ENCODE data around the gene HCN1. TPM values are rescaled to one million over a fixed set of nuclear protein-coding genes. Genes with fewer than 3 reads are reported as not detected.

Gene HCN1
- total and polyA plus RNA-seq, 3 donors from 2014 or later = 0.20 to 1.7 (median 1.4) TPM

DNA sequence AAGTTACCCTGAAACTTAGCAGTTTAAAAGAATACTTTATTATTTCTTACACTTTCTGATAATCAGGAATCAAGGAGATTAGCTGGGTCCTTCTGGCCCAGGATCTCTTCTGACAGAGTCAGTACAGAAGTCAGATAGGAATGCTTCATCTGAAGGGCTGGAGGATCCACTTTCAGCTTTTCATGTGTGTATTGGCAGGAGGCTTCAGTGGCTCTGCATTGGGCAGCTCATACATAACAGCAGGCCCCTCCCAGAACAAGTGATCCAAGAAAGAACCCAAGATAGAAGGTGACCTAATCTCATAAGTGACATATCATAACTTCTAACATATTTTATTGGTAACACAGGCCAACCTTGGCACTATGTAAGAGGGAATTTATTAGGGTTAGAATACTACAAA lies 258.4 kb downstream of the HCN1 start:
- TF ChIP-seq, protein P1, sequence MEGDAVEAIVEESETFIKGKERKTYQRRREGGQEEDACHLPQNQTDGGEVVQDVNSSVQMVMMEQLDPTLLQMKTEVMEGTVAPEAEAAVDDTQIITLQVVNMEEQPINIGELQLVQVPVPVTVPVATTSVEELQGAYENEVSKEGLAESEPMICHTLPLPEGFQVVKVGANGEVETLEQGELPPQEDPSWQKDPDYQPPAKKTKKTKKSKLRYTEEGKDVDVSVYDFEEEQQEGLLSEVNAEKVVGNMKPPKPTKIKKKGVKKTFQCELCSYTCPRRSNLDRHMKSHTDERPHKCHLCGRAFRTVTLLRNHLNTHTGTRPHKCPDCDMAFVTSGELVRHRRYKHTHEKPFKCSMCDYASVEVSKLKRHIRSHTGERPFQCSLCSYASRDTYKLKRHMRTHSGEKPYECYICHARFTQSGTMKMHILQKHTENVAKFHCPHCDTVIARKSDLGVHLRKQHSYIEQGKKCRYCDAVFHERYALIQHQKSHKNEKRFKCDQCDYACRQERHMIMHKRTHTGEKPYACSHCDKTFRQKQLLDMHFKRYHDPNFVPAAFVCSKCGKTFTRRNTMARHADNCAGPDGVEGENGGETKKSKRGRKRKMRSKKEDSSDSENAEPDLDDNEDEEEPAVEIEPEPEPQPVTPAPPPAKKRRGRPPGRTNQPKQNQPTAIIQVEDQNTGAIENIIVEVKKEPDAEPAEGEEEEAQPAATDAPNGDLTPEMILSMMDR (IDR thresholded peaks at IDR 0.05) = no peak
- TF ChIP-seq POLR2A (IDR thresholded peaks at IDR 0.05) = no peak
- H3K4me1 ChIP-seq = no peaks in the 10 kb centered on the region
- no peaks in the 10 kb centered on the region for H3K36me3 ChIP-seq (ENCODE audit: low read depth, missing control alignments)
- no peaks in the 10 kb centered on the region for H3K27me3 ChIP-seq
- no peak overlapping the region for H3K4me3 ChIP-seq
- no peaks in the 10 kb centered on the region for H3K9me3 ChIP-seq
- no peak overlapping the region for H3K27ac ChIP-seq
- intact Hi-C loops (cut with DNase I; ENCODE audit: low total_unique reads) = no loop called here
- no peak for DNase-seq

DNA sequence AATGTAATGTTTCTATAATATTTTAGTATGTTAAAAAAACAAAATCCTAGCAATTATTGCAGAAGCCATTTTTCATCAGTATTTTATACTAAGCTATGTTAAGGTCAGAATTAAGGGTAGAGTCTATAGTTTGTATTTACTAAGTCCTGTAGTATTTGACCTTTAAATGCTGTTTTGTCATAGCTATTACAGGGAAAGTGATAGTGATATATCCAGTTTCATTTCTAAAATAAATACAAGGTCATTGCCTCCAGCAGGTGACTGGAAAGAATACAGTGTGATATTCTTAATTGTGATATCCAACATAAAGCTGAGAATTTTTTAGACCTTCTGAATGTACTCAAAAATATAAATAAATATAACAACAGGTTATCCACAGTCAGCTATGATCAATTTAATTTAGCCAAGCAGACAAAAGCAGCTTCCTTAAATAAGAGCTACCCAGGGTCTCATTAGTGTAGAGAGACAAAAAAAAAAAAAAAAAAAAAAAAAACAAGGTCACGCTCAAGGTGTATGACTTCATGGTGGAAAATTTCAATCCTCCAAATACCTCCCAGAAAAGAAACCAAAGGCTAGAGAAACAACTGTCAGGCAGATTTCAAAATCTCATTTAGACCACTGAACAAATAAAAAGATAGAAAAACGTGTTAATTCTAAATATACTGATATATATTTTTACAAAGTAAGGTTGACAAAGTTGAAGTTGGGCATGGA lies 278.7 kb downstream of the HCN1 start:
- no peak overlapping the region for H3K27ac ChIP-seq
- WGBS, 2 donors = 88 to 93% methylated on average over 2 of the region's 2 CpGs
- H3K4me1 ChIP-seq = no peaks in the 10 kb centered on the region
- no peak overlapping the region for H3K4me3 ChIP-seq
- no peak for TF ChIP-seq POLR2A (IDR thresholded peaks at IDR 0.05)
- TF ChIP-seq, protein P1 (IDR thresholded peaks at IDR 0.05) = no peak
- no peaks in the 10 kb centered on the region for H3K27me3 ChIP-seq
- DNase-seq = no peak
- H3K36me3 ChIP-seq (ENCODE audit: low read depth, missing control alignments) = no peaks in the 10 kb centered on the region
- intact Hi-C loops (cut with DNase I; ENCODE audit: low total_unique reads) = no loop called here
- no peaks in the 10 kb centered on the region for H3K9me3 ChIP-seq

DNA sequence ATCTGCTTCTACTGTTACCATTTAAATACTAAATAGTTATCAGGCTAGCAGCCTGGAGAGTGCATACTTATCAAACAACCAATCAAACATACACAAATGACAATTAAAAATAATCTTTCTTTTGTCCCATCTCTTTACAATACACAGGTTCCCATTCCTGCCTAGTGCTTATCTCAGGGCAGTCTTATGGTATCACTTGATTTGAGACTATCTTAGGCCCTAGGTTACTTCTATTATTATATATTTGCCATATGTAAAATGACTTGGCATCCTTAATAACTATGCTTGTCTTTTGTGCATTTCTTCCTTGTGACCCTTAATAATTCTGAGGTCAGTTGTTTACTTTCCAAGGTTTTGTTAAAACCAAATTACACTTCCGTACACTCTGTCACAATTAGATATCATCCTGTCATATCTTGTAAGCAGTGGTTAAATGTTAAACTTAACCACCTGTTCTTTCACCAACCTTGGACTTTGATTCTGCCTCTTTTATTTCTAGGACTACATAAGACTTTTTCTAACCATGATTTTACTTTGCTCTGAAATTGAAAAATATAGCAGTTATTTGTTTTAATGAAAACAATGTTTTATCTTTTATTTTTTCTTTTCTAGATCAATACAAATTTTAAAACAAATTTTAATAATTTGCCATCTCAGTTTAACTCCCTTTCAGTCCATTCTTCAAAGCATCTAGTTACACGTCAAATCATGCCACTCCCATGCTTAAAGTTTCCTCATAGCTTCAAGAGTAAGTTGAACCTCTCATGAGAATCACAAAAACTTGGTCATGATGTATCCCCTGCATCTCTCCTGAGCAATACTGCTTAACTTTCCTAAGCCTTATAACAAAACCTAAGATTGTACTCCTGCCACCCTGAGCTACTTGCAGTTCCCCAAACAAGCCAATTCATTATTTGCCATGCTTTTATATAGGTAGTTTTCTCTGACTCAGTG lies 281.3 kb downstream of the HCN1 start:
- TF ChIP-seq POLR2A (IDR thresholded peaks at IDR 0.05) = no peak
- TF ChIP-seq, protein P1 (IDR thresholded peaks at IDR 0.05) = no peak
- 76 to 83% methylated on average over 2 of the region's 2 CpGs for WGBS, 2 donors
- intact Hi-C loops (cut with DNase I; ENCODE audit: low total_unique reads) = no loop called here
- no peak overlapping the region for H3K4me3 ChIP-seq
- no peaks in the 10 kb centered on the region for H3K27me3 ChIP-seq
- H3K36me3 ChIP-seq (ENCODE audit: low read depth, missing control alignments) = no peaks in the 10 kb centered on the region
- no peaks in the 10 kb centered on the region for H3K4me1 ChIP-seq
- DNase-seq = no peak
- no peaks in the 10 kb centered on the region for H3K9me3 ChIP-seq
- H3K27ac ChIP-seq = no peak overlapping the region

DNA sequence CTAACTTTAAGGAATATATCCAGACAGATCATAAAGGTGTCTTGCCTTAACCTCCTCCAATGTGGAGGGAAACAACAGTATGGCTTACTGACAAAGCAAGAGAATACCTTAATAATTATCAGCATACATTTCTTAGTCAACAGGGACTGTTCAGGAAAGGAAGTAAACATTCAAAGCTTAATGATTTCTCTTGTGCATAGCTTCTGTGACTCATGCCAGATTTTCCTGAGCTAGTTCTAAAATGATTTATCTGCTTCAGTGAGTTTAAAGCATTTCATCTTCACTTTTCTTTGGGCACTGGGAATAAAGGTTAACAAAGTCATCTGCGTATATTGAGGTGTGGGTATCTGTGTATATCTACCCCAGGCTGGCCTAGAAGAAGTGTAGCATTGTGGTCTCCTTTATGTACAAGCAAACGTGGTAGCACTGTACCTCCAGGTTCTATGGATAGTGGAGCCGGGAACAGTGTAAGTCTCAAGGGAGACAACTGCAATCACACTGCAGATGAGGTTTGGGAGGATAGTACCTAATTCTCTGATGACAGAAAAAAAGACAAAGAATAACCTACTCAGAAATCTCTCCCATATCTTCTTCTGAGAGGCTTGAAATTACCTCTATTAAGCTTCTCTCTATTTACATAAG lies 284.1 kb downstream of the HCN1 start:
- no peak overlapping the region for H3K4me3 ChIP-seq
- H3K36me3 ChIP-seq (ENCODE audit: low read depth, missing control alignments) = no peaks in the 10 kb centered on the region
- no peaks in the 10 kb centered on the region for H3K9me3 ChIP-seq
- H3K4me1 ChIP-seq = no peaks in the 10 kb centered on the region
- no peaks in the 10 kb centered on the region for H3K27me3 ChIP-seq
- 68 to 76% methylated on average over 3 of the region's 3 CpGs for WGBS, 2 donors
- no peak overlapping the region for H3K27ac ChIP-seq
- DNase-seq = no peak
- TF ChIP-seq, protein P1 (IDR thresholded peaks at IDR 0.05) = no peak
- intact Hi-C loops (cut with DNase I; ENCODE audit: low total_unique reads) = no loop called here
